ENCODE measurements around the gene SH2D3A.
A peak's percentile ranks its signal among the peaks of the same experiment; 100 is the strongest.
"Not testable (repeated sequence)": the region's sequence is repeated elsewhere in the genome, so short reads cannot be mapped to it uniquely, and the experiment has no call there.

Gene SH2D3A

GRCh38 chr19:6754653-6755463, 12.4 kb downstream of the SH2D3A start:
- DNase-seq = no peak

GRCh38 chr19:6754136-6754535, 13.1 kb downstream of the SH2D3A start:
- DNase-seq = no peak

- DNase-seq = no peak
Observed at GRCh38 chr19:6753178-6754031, 13.8 kb downstream of the SH2D3A start.

GRCh38 chr19:6752256-6753177, 14.7 kb downstream of the SH2D3A start:
- DNase-seq = no peak

DNA sequence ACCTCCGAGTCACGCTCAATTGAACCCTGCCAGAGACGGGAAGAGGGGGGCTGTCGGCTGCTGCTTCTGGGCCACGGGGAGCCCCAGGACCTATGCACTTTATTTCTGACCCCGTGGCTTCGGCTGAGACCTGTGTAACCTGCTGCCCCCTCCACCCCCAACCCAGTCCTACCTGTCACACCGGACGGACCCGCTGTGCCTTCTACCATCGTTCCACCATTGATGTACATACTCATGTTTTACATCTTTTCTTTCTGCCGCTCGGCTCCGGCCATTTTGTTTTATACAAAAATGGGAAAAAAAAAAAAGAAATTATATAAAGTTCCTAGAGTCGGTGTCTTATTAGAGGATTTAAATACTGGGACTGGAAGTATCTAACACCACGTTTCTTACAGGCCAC, 16.0 kb downstream of the SH2D3A start:
- no peak for DNase-seq

GRCh38 chr19:6750062-6750461, 17.2 kb downstream of the SH2D3A start:
- DNase-seq = no peak

GRCh38 chr19:6748543-6748942, 18.7 kb downstream of the SH2D3A start:
- not testable (repeated sequence) for DNase-seq

DNA sequence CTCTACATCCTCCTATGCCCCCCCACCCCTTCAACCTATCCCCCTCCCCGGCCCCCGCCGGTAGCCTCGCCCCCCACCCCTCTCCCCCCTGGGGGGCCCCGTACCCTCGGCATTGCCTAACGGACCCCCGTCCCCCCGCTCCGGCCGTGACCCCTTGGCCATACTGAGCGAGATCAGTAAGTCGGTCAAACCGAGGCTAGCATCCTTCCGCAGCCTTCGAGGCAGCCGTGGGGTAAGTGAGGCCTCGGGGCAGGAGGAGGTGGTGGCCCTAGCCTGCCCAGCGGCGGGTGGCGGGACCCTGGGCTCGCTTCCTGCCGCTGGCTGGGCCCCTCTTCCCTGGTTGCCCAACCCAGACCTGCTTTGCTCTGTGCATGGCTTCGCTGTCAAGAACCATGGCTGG, 21.3 kb downstream of the SH2D3A start:
- no peak for DNase-seq

DNA sequence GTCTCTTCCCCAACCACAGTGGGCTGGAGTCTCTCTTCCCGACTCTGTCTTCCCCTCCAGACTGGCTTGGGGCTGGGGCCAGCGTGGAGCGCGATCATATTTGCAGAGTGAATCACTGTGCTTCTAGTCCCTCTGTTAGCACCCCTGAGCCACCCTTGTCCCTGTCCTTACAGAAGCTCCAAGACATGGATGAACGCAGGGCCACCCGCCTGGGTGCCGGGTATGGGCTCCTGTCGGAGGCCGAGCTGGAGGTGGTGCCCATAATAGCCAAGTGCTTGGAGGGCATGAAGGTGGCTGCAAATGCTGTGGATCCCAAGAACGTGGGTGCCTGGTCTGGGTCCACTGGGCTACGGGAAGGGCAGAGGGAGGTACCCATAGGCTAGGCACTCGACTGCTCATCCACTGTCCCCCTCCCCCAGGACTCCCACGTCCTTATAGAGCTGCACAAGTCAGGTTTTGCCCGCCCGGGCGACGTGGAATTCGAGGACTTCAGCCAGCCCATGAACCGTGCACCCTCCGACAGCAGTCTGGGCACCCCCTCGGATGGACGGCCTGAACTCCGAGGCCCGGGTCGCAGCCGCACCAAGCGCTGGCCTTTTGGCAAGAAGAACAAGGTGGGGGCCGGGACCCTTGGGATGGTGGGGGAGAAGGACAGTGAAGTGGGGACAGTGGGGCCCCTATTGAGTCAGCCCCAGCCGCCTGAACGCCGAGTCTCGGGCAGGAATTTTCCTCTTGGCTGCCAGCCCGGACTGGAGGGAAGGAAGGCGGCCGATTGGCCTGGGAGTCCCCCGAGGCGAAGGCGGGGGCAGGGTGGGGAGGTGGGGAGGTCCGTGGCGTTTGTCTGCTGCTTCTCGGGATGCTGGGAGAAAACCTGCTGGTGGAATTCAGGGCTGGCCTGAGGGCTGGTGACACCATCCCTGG, 22.6 kb downstream of the SH2D3A start:
- no peak for DNase-seq

GRCh38 chr19:6743714-6744380, 23.4 kb downstream of the SH2D3A start:
- DNase-seq = no peak

GRCh38 chr19:6743066-6743465, 24.2 kb downstream of the SH2D3A start:
- DNase-seq = no peak

DNA sequence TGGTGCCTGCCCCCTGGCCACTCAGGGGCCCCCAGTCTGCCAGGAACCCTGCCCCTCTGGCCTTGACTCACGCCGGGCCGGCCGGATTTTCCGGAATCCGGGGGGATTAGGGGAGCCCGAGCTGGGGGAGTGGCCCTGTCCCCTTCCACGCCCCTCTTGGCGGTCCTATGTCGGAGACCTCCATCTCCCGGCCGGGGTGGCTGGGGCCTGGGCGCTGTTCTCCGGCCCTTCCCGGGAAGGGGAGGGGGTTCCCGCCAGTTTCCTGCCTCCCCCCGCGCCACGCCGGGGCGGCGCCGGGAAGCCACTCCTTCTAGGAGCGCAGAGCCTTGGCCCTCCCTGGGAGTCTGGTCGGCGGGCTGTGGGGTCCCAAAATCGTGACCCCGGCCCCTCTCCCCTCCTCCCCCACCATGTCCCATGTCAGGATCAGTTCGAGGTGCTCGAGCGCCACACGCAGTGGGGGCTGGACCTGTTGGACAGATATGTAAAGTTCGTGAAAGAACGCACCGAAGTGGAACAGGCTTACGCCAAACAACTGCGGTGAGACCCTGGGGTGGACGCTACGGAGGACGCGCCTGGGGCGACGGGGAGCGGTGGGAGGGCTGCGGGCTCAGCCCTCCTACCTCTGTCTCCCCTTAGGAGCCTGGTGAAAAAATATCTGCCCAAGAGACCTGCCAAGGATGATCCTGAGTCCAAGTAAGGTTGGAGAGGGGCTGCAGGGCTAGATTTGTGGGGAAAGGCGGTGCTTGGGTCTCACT, 26.5 kb downstream of the SH2D3A start:
- no peak for DNase-seq

DNA sequence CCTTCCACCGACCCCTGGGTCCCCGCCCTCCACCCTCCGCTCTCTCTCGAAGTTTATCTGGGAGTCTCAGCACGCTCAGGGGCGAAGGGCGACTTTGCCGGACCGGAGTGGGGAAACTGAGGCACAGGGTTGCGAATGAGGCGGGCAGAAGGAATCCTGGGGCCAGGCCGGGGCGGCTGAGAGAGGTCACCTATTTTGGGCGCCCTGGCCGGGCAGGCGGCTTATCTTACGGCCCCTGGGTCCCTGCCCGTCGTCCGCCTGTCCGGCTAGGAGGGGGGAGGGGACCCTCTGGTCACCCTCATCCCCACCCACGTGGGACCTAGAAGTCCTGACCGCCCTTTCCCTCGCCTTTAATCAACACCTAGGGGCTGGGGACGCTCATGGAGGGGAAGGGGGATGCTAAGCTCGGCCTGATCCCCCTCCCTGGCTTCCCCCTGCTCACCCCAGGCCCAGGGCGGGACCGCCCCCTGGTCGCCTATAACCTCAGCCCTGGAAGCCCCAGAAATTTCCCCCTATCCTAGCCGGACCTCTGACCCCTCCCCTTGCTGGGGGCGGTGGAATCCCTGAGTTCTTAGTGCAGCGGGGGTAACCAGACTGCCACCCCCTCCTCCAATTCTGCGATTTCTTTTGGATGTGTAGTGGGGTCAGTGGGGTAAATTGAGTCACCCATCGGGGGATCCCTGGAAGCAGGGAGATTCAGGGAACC, 27.2 kb downstream of the SH2D3A start:
- no peak for DNase-seq

DNA sequence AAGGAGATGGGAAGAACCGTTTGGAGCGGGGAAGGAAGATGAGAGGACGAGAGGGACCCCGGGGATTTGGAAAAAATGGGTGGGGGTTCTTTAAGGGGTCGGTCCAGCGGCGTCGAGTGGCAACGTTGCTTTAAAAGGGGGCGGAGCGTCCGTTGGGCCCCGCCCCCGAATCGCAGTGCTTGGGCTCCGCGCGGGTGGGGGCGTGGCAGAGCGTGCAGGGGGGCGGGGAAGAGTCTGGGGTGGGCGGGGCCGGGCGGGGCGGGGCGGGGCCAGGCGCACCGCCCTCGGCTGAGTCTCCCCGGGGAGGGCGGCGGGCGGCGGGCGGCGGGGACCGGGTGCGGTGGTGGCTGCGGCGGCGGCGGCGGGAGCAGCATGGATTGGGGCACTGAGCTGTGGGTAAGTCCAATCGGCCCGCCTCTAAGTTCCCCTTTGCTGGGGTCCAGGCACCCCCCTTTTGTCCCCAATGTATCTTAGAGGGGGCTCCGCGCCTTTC, 27.8 kb downstream of the SH2D3A start, which contains the start of gene TRIP10:
TSS of gene TRIP10 (plus strand) at position 291 of the 493 bp plus-strand sequence. CDS start at position 373, 82 bp downstream.
- DNase-seq = no peak

DNA sequence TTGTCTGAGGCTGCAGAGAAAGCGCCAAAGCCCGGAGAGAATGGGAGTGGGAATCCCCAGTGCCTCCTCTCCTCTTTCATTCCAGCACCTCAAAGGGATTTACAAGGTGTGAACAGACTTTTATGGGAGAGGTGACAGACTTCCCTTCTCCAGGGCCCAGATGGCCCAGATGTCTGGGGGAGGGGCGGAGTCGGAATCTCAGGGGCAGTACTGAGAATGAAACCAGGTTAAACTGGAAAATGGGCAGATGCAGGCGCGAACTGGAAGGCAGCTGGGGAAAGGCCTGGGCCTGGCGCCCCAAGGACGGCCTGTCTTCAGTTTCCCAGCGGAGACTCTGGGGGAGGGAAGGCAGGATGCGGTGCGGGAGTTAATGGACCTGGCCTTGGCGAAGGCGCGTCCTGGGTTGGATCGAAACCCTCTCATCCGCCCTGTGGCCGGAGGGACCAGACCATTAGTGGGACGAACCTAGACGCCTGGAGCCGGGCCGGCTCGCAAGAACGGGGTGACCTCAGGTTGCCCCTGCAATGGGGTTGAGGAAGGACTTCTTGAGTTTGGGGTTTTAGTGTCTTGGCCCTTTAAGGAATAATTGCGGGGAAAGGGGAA, 28.3 kb downstream of the SH2D3A start:
- DNase-seq = no peak

GRCh38 chr19:6737873-6738786, 29.1 kb downstream of the SH2D3A start:
- peak; percentile 99 for DNase-seq

DNA sequence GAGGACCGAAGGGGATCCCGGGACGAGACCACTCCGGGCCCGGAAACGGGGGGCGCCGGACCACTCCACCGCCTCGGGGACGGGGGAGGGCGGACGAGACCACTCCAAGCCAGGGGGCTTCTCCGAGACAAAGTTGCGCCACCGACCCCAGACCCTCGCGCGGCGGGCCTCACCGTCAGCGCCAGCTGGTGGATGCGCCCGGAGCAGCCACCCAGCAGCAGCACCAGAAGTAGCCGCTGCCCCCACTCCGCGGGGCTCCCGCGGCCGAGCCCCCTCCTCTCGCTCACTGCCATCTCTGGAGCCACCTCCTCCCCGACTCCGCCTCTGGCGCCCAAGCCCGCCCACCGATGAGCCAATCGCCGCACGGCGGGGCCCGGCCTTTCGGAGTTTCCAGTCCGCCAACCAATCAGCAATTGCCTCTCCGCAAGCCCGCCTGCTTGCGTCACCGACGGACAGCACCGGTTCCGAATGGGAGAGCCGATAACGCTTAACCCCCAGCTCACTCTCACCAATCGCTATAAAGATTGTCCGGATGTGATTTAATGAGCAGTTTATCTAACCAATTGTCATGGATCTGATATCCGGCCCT, 29.9 kb downstream of the SH2D3A start, which contains the start of gene GPR108:
TSS of gene GPR108 (minus strand) at position 297 of the 589 bp plus-strand sequence. CDS start at position 293, 4 bp downstream.
- peak; percentile 99 for DNase-seq
